Sciatic nerve (tissue), 2 donors: ENCODE results near the gene ENOX1. TPM values are rescaled to one million over a fixed set of nuclear protein-coding genes. Genes with fewer than 3 reads are reported as not detected.

ENCODE experiments used
- ATAC-seq: fragments of 200-7000 bp; cut with Tn5 transposase; one replicate; pipeline ENCODE4 v1.9.1; 2020; ENCODE audit warnings: mild to moderate bottlenecking, moderate library complexity
- DNase-seq: peaks from one replicate; pipeline ENCODE4 v3.0.0-alpha.2; 2020; ENCODE audit warnings: low spot score
- intact Hi-C: fragments of 100-400 bp; cut with DNase I; formaldehyde crosslinking; loops from one replicate; pipeline ENCODE4 v1.14.2; 2022
- total RNA-seq: library from RNA; stranded (reverse); fragmentation: NEBNext Ultra II Directional; extraction: Animal tissue kit (Norgen Biotek cat#: 25700); gene quantifications from one replicate; pipeline ENCODE4 v1.2.1, GENCODE V29; 2021
- donor health status: DM: no; HTN: no; CAD: no.
- donor health status: DM: no; HTN: no; CAD: no.

The ENOX1 gene
- total RNA-seq, 1 donor from 2014 or later = 4.3 TPM

GRCh38 chr13:43388282-43389034, 398.3 kb downstream of the ENOX1 start:
- DNase-seq (no peak), ATAC-seq (no peak)
- intact Hi-C loops = no loop called here

- DNase-seq = no peak
- intact Hi-C loops = no loop called here
- no peak for ATAC-seq
Measured at GRCh38 chr13:43387880-43388279, 398.9 kb downstream of the ENOX1 start.

- intact Hi-C loops = no loop called here
Measured at GRCh38 chr13:43383498-43384165, 403.1 kb downstream of the ENOX1 start.

GRCh38 chr13:43379738-43380137, 407.0 kb downstream of the ENOX1 start:
- DNase-seq (no peak), ATAC-seq (no peak)
- intact Hi-C loops = no loop called here

More at GRCh38 chr13:43383498-43384165, 403.1 kb downstream of the ENOX1 start:
- ATAC-seq (no peak), DNase-seq (no peak)

GRCh38 chr13:43377973-43378372, 408.8 kb downstream of the ENOX1 start:
- DNase-seq (no peak), ATAC-seq (no peak)
- intact Hi-C loops = no loop called here

- intact Hi-C loops = no loop called here
- ATAC-seq (no peak), DNase-seq (no peak)
Measured at GRCh38 chr13:43377149-43377548, 409.6 kb downstream of the ENOX1 start.

GRCh38 chr13:43376596-43376995, 410.2 kb downstream of the ENOX1 start:
- intact Hi-C loops = no loop called here
- DNase-seq = no peak
- ATAC-seq = no peak

- DNase-seq = no peak
- no peak for ATAC-seq
- intact Hi-C loops = no loop called here
Measured at GRCh38 chr13:43375797-43376465, 410.8 kb downstream of the ENOX1 start.

GRCh38 chr13:43374621-43375020, 412.2 kb downstream of the ENOX1 start:
- ATAC-seq (peak; percentile 46), DNase-seq (no peak)
- intact Hi-C loops = no loop called here

GRCh38 chr13:43373400-43373799, 413.4 kb downstream of the ENOX1 start:
- ATAC-seq (no peak), DNase-seq (no peak)

GRCh38 chr13:43370842-43371241, 415.9 kb downstream of the ENOX1 start:
- DNase-seq (no peak), ATAC-seq (no peak)
- intact Hi-C loops = no loop called here

More at GRCh38 chr13:43373400-43373799, 413.4 kb downstream of the ENOX1 start:
- intact Hi-C loops = no loop called here

GRCh38 chr13:43369319-43369718, 417.5 kb downstream of the ENOX1 start:
- intact Hi-C loops = no loop called here
- no peak for DNase-seq

GRCh38 chr13:43368003-43368402, 418.8 kb downstream of the ENOX1 start:
- DNase-seq (no peak), ATAC-seq (no peak)
- intact Hi-C loops = no loop called here

More at GRCh38 chr13:43369319-43369718, 417.5 kb downstream of the ENOX1 start:
- ATAC-seq = no peak

- ATAC-seq = no peak
- intact Hi-C loops = no loop called here
- no peak for DNase-seq
Measured at GRCh38 chr13:43365039-43365344, 421.8 kb downstream of the ENOX1 start.

GRCh38 chr13:43364210-43365038, 422.3 kb downstream of the ENOX1 start:
- intact Hi-C loops = no loop called here
- ATAC-seq (peak; percentile 53), DNase-seq (no peak)

GRCh38 chr13:43363156-43363953, 423.4 kb downstream of the ENOX1 start:
- intact Hi-C loops = no loop called here
- ATAC-seq (peak; percentile 42), DNase-seq (no peak)

GRCh38 chr13:43362556-43362955, 424.2 kb downstream of the ENOX1 start:
- no peak for ATAC-seq
- intact Hi-C loops = no loop called here
- DNase-seq = no peak

- intact Hi-C loops = no loop called here
- no peak for ATAC-seq
- no peak for DNase-seq
Measured at GRCh38 chr13:43360892-43361610, 425.7 kb downstream of the ENOX1 start.
